GM19328 (cell line): ENCODE results near the gene ACTA2.

ENCODE experiments used
- ATAC-seq: cut with Tn5 transposase; IDR thresholded peaks from one replicate; pipeline ENCODE4 v1.9.1; 2021; ENCODE audit warnings: mild to moderate bottlenecking, moderate library complexity; ENCODE audit not compliant: unreplicated experiment

Gene ACTA2

GRCh38 chr10:88895250-88895649 is 57.3 kb downstream of the ACTA2 start:
- no peak for ATAC-seq

- ATAC-seq = no peak
Observed at GRCh38 chr10:88893611-88894010, 59.0 kb downstream of the ACTA2 start.

- no peak for ATAC-seq
Observed at GRCh38 chr10:88892222-88892967, 60.2 kb downstream of the ACTA2 start.

GRCh38 chr10:88890681-88891381 is 61.7 kb downstream of the ACTA2 start:
- ATAC-seq = no peak

GRCh38 chr10:88889559-88890337 is 62.8 kb downstream of the ACTA2 start:
- ATAC-seq = peak; percentile 69

GRCh38 chr10:88888810-88889445 is 63.6 kb downstream of the ACTA2 start:
- no peak for ATAC-seq

GRCh38 chr10:88886557-88886956 is 66.0 kb downstream of the ACTA2 start:
- ATAC-seq = peak; percentile 45
